Nephron progenitor cell (in vitro differentiated cells): ENCODE results near the gene EIF3K.

Experiments
- DNase-seq: peaks from one replicate; pipeline ENCODE4 v3.0.0; 2021
- H3K27ac Mint-ChIP-seq: 2 replicates; pipeline ENCODE4 v1.8.0; 2021; ENCODE audit warnings: mild to moderate bottlenecking, moderate library complexity, mixed read lengths
- H3K27me3 Mint-ChIP-seq: 2 replicates; pipeline ENCODE4 v1.8.0; 2021; ENCODE audit warnings: mild to moderate bottlenecking, low read depth, mixed read lengths; ENCODE audit not compliant: poor library complexity
- H3K36me3 Mint-ChIP-seq: 2 replicates; pipeline ENCODE4 v1.8.0; 2021; ENCODE audit warnings: low read depth, mixed read lengths
- H3K4me1 Mint-ChIP-seq: 2 replicates; pipeline ENCODE4 v1.8.0; 2021; ENCODE audit warnings: mixed read lengths
- H3K4me3 Mint-ChIP-seq: 2 replicates; pipeline ENCODE4 v1.8.0; 2021; ENCODE audit warnings: mild to moderate bottlenecking, moderate library complexity, mixed read lengths
- H3K9me3 Mint-ChIP-seq: 2 replicates; pipeline ENCODE4 v1.8.0; 2021; ENCODE audit warnings: mild to moderate bottlenecking, moderate library complexity, mixed read lengths
- CTCF ChIP-seq: fragments of 200-600 bp; sonication (generic); IDR thresholded peaks from 2 replicates; pipeline ENCODE4 v1.5.0; 2021; ENCODE audit warnings: antibody characterized with exemption

EIF3K gene

DNA sequence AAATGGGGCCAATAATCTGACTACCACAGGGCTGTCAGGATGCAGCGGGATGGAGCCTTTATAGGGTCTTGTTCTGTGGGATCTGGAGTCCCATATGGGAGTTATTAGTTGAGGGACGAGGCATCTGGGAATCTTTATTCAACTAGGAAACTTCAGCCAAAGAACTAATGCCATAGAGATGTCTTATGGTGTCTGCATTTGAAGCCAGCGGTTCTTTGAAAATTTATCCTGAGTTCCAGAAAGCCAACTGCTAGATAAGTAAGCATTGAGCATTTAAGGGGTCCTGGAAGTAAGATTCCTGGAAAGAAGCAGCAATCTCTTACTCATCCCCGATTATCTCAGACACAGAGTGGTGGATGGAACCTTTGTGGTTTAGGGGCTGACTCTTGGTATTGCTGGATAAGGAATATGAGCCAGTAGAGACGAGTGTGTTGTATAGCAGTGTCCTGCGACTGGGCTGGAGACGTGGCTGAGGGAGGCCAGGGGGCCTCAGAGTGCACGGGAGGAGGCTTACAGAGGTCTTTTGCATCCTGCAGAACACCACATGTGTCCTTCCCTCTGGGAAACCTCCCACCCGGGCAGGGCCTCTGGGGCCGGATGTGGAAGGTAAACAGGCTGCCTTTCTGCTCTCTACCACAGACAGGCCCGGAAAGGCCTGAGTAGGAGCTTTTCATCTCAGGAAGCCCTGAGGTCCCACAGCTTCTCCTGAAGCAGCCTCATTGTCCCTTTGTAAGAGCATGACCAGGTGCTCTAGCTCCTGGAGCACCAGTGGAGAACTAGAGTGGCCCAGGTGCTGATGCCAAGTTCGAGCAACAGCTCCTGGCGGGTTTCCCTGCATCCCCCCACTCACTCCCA lies 57.3 kb downstream of the EIF3K start:
- H3K4me1 Mint-ChIP-seq: peaks cover 79% of the 10 kb centered on the region
- peak overlapping the region; percentile 5 for H3K4me3 Mint-ChIP-seq
- peaks cover 40% of the 10 kb centered on the region for H3K36me3 Mint-ChIP-seq
- H3K9me3 Mint-ChIP-seq: no peaks in the 10 kb centered on the region
- no peak for TF ChIP-seq CTCF
- peak overlapping the region; percentile 99 for H3K27ac Mint-ChIP-seq
- DNase-seq: no peak
- H3K27me3 Mint-ChIP-seq: peaks cover 2% of the 10 kb centered on the region

DNA sequence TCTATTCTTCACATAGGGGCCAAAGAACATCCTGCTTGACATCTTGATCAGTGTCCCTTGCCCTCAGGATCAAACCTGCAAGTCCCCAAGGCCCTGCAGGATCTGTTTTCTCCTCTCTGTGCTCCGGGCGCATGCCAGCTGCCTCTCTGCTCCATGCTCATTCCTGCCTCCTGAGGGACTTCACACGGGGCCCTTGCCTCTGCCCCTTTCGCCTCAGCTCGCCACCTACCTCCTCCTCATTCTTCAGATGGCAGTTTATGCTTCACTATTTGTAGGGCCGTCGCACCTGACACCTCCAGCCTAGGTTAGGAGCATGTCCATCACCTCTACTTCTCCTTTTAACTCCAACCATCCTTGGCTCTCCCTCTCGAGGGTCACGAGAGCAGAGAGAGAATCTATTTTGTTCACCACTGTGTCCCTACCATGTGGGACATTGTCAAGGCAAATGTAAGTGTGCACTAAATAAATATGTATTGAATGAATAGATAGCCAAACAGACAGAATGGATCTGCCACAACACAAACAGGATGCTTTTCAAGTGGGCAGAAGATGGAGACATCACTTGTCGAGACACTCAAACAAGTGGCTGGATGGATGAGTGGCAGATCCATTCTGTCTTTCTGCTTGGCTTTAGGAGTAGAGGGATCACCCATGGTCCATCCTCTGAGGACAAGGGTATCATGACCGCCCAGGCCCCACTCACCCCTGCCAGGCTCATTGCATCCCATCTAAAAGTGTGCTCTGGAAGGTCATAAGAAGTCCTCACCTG lies 58.1 kb downstream of the EIF3K start:
- Mint-ChIP-seq H3K36me3 (peaks cover 47% of the 10 kb centered on the region), H3K4me1 (peaks cover 77% of the 10 kb centered on the region), H3K27ac (peak overlapping the region; percentile 93), H3K9me3 (no peaks in the 10 kb centered on the region), H3K27me3 (peaks cover 2% of the 10 kb centered on the region), H3K4me3 (no peak overlapping the region)
- TF ChIP-seq CTCF: no peak
- no peak for DNase-seq

- DNase-seq: no peak
- H3K36me3 Mint-ChIP-seq: peaks cover 57% of the 10 kb centered on the region
- H3K27ac Mint-ChIP-seq: peak overlapping the region; percentile 97
- peaks cover 2% of the 10 kb centered on the region for H3K27me3 Mint-ChIP-seq
- no peak for TF ChIP-seq CTCF
- H3K4me3 Mint-ChIP-seq: no peak overlapping the region
- H3K4me1 Mint-ChIP-seq: peaks cover 90% of the 10 kb centered on the region
- H3K9me3 Mint-ChIP-seq: no peaks in the 10 kb centered on the region
Observed at GRCh38 chr19:38678217-38678890, 59.4 kb downstream of the EIF3K start.

- peaks cover 2% of the 10 kb centered on the region for H3K27me3 Mint-ChIP-seq
- no peak overlapping the region for H3K4me3 Mint-ChIP-seq
- peaks cover 57% of the 10 kb centered on the region for H3K36me3 Mint-ChIP-seq
- DNase-seq: no peak
- H3K9me3 Mint-ChIP-seq: no peaks in the 10 kb centered on the region
- peaks cover 93% of the 10 kb centered on the region for H3K4me1 Mint-ChIP-seq
- TF ChIP-seq CTCF: no peak
- peak overlapping the region; percentile 97 for H3K27ac Mint-ChIP-seq
Observed at GRCh38 chr19:38678891-38679494, 60.0 kb downstream of the EIF3K start.

GRCh38 chr19:38679839-38680238 lies 60.9 kb downstream of the EIF3K start:
- no peak overlapping the region for H3K4me3 Mint-ChIP-seq
- peaks cover 93% of the 10 kb centered on the region for H3K4me1 Mint-ChIP-seq
- peaks cover 2% of the 10 kb centered on the region for H3K27me3 Mint-ChIP-seq
- no peak for TF ChIP-seq CTCF
- no peaks in the 10 kb centered on the region for H3K9me3 Mint-ChIP-seq
- H3K36me3 Mint-ChIP-seq: peaks cover 57% of the 10 kb centered on the region
- H3K27ac Mint-ChIP-seq: peak overlapping the region; percentile 74
- DNase-seq: no peak
